Keratinocyte (primary cell): ENCODE measurements around the gene CBX2.

Experiments used
- CTCF ChIP-seq, 3 experiments: IDR thresholded peaks in 1 of 3; conservative IDR thresholded peaks in 1 of 3; optimal IDR thresholded peaks in 1 of 3; 2 replicates in 2 of 3; 3 replicates in 1 of 3; pipeline versions ENCODE3 to v1.5.1; 2011; ENCODE audit warnings: low read length in 3 of 3, mild to moderate bottlenecking in 3 of 3, moderate library complexity in 2 of 3, control low read depth in 1 of 3, inconsistent platforms in 1 of 3; ENCODE audit not compliant: insufficient read depth in 2 of 3; ENCODE audit errors: extremely low read depth in 1 of 3
- EZH2 ChIP-seq: IDR thresholded peaks from one replicate; pipeline ENCODE4 v1.6.1; 2012; ENCODE audit warnings: inconsistent platforms, mild to moderate bottlenecking, low read length, moderate library complexity

- TF ChIP-seq CTCF (optimal IDR thresholded peaks at IDR 0.05 in 1 of 3, IDR thresholded peaks at IDR 0.05 in 1 of 3, conservative IDR thresholded peaks at IDR 0.05 in 1 of 3; ENCODE audit: extremely low read depth in 1 of 3, insufficient read depth in 2 of 3, low read length in 3 of 3) = no peak
- TF ChIP-seq EZH2 = no peak
Measured at GRCh38 chr17:79752175-79752574, 25.8 kb upstream of the CBX2 start.
